Measurements from ENCODE around the gene SLC2A2.

The SLC2A2 gene

DNA sequence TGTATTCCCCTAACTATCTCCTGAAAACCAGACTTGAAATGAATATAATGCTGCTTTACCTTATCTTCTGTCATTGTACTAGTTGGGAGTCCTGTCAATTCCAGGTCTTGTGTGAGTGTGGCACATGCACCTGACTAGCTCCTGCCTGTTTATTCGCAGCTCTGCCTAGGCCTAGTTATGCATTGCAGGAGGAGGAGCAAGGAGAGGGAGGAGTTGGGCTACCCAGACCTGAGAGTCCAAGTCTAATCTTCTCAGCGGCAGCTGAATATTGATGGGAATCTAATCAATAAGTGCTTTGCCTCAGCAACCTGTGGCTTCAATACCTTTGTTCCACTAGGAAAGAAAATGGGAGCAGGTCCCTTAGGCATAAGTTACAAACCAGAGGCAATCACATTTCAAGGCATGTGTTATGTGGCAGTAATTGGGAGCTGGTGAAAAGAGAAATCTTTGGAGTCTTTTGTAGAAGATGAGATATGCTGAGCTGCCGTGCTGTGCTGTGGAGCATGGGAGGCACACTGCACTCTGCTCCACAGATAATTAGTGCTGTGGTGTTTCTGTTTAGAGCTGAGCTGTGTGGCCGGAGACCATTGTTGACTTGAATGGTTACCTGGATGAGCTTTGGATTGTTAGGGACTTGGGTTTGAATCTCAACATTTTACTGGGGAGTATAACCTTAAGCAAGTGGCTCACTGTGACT, at the start of gene SLC2A2:
Gene SLC2A2, minus strand, starts transcription at position 124 of the 697 bp plus-strand sequence. Its CDS starts 50 bp downstream, at position 74.
- no peak for DNase-seq (ENCODE audit: low spot score)

DNA sequence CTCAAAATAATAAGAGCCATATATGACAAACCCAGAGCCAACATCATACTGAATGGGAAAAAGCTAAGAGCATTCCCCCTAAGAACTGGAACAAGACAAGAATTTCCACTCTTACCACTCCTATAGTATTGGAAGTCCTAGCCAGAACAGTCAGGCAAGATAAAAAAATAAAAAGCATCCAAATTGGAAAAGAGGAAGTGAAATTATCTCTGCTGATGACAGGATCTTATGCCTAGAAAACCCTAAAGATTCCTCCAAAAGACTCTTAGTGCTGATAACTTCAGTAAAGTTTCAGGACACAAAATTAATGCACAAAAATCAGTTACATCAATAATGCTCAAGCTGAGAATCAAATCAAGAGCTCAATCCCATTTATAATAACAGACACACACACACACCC, 45.9 kb upstream of the SLC2A2 start:
- no peak for DNase-seq (ENCODE audit: low spot score)

DNA sequence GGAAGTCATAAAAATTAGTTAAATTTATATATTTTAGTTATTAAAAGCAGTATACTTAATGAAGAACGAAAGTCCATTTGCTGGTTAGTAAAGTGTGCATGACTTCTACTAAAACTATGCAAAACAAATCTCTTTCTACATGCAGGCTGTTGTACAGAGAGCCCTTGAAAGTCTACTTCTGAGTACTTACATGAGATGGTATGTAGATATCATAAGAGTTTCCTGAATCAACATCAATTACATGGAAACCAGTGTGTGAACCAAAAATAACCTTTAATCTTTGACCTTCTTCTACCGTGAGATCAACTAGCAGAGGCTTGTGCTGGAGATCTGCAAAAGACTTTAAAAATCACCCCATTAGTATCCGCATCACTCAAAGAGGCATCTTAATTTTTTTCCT, 42.1 kb upstream of the SLC2A2 start:
- DNase-seq (ENCODE audit: low spot score) = no peak

DNA sequence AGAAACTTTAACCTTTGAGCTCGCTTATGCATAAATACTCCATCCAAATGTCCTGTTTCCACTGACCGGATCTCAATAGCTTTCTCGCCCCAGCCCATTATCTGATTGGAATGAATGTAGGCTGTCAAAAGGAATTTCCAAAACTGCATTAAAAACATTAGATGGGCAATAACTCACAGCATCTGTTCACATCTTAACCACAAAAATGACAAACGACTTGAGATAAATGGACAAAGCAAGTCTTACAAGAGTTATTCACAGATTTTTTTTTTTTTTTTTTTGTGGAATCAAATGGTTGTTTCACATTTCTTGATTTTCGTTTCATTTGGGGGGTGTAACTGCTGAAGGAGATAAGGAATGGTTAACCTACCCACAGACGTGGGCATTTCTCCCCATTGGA, 39.7 kb upstream of the SLC2A2 start:
- no peak for DNase-seq (ENCODE audit: low spot score)

DNA sequence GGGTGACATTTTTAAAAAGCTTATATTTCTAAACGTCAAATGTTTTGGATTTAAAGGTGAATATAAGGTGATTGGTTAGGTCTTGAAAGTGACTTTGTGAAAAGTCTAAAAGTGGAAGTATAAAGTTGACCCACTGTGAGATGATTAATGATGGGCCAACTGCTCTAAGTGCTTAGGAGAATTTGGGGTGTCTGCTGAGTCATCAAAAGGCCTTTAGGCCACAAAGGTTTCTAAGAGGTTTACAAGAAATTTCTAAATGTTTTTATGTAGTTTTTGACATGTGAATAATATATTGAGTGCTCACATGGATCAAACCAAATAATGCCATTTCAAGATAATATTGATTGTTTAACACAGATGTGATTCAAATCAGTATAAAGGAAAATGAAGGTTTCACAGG, 39.2 kb upstream of the SLC2A2 start:
- DNase-seq (ENCODE audit: low spot score) = no peak

DNA sequence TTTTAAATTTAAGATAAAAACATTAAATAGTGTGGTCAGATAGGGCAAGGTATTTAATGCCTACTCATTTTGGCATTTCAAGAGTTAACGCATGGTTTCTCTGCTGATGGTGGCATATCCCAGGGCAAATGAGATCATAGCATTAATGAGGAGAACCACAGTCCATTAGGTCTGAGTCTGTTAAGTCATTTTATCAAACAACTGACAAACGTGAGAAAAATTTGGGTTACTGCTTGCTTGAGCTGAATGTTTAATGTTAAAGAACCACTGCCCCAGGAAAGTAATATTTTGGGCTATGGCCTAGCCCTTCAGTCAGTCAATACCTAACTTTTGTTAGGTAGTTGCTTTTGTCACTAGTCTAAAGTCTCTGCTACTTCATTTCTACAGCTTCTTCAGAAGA, 37.9 kb upstream of the SLC2A2 start:
- DNase-seq (ENCODE audit: low spot score) = no peak

DNA sequence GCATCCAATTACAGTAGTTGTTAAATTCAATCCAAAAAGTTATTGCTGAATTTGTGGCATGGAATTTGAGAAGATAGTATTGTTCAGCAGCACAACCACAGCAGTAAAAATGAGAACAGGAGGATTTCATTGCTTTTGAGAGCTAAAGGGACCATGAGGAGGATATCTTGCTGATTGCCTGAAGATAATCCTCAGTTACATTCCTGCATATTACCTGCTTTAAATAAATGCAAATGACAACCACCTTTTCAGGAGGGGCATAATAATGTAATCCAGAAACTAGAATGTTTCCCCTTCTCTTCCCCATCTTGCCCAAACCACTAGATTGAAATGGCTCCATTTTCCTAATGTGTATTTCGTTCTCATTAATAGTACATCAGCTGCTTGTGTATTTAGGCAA, 35.2 kb upstream of the SLC2A2 start:
- DNase-seq (ENCODE audit: low spot score) = no peak

DNA sequence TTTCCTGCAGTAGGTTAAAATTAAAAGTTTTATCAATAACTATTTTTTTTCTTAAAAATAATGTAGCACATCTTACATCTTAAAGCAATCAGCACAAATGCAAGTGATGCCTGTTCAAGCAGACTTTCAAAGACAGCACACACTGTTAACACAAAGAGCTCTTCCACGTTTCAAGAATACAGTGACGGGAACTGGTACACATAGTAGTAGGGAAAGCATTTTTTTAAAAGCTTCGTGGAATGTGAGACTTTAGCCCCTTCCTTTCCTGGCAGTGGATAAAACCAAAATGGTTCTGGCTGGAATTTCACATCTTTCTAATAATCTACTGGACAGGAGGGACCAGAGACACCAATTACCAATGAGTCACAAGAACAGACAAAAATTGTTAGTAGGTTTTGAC, 33.5 kb upstream of the SLC2A2 start:
- no peak for DNase-seq (ENCODE audit: low spot score)

DNA sequence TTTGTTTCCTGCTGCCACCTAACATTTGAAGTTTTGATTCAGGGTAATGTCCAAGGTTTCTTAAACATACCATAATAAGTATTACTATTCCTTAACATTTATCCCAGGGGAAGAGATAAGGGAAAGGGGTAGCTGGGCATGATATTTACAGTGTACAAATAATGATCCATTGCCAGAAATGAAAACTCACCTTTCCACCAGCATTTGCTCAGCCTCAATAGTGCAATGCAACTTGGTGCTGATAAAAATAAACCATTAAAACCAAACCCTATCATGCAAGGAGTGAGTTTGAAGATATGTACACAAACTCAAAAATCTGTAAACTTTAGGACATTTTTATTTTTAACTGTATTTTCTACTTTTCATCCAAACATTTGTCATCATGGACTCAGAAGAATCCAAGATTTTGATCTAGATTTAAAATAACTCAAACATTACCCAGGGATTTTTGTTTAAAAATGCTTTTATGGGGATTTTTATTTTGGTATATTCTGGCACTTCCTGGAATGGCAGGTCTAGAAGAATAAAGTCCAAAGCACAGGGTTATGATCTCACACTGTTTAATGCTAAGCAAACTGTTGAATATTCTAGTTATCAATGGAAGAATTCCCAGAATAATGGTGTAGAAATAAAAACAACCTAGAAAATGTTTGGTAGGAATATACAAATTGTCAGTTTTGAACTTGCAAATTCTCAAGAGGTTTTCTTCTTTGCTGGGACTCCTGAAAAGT, 32.5 kb upstream of the SLC2A2 start:
- no peak for DNase-seq (ENCODE audit: low spot score)

DNA sequence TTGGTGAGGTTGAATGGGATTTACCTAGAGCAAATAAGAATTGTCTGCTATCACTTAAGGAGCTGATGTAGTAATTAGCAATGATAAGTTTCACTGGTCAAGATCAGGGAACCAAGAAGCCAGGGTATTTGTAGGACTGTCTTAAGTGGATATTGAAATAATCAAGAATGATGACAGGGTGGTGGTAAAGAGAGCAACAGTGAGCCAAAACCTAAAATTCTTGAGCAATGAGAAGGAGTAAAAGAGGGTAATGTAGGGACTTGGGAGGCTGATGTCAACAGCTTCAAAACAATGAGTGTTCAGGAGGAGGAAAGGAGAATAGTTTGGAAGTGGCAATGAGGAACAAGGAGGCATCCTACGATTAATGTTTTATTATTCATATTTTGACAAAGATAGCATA, 31.5 kb upstream of the SLC2A2 start:
- DNase-seq (ENCODE audit: low spot score) = no peak

DNA sequence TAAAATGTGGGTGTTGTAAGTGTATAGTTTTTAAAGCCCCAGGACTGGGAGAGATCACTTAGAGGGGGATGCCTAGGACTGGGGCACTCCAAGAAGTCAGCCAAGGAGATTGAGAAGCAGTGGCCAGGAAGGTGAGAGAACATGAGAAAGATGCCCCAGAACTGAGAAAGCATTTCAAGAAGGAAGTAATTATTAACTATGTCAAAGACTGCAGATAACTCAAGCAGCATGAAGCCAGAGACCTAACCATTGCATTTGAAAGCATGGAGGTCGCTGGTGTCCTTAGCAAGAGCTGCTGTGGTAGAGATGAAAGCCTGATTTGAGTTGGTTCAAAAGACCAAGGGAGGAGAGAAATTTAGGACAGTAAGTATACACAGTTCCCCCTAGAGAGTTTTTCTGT, 30.6 kb upstream of the SLC2A2 start:
- DNase-seq (ENCODE audit: low spot score) = no peak

DNA sequence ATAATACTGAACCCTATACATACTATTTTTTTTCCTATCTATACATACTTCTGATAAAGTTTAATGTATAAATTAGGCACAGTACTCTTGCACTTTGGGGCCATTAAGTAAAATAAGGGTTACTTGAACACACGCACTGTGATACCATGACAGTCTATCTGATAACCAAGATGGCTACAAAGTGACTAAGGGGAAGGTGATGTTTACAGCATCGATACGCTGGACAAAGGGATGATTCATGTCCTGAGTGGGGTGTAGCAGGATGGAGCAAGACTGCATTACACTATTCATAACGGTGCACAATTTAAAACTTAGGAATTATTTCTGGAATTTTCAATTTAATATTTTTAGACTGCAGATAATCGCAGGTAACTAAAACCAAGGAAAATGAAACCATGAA, 30.0 kb upstream of the SLC2A2 start:
- no peak for DNase-seq (ENCODE audit: low spot score)

DNA sequence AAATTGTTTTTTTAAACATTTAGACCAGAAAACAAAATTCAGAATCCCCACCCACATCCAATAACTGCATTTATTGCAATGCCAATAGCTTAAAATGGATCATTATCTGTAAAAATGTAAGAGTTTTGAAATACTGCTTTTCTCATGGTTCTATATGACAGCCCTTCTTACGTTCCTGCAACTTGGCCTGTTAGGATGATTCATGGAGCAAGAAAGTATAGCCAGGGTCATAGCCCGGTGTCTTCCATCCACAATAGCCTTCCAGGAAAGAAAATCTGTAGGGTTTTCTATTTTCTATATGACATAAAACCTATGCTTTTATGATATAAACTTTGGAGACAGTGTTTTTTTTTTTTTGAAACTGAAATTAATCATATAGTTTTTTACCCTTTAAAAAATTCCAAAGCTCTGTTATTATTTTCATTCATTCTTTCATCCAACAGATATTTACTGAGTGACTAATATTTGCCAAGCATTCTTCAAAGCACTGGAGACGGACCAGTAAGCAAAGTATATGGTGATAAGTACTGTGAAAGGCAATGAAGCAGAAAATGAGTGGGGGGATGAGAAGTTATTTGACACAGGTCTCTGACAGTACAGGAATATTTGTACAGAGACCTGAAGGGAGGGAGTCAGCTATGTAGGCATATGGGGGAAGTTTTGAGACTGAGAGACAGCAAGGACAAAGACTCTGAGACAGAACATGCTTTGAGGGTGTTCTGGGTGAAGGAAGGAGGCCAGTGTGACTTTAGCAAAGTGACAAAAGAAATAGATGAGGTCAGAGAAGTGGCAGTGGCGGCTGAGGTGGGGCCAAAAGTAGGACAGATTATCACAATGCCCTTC, 29.0 kb upstream of the SLC2A2 start:
- no peak for DNase-seq (ENCODE audit: low spot score)

DNA sequence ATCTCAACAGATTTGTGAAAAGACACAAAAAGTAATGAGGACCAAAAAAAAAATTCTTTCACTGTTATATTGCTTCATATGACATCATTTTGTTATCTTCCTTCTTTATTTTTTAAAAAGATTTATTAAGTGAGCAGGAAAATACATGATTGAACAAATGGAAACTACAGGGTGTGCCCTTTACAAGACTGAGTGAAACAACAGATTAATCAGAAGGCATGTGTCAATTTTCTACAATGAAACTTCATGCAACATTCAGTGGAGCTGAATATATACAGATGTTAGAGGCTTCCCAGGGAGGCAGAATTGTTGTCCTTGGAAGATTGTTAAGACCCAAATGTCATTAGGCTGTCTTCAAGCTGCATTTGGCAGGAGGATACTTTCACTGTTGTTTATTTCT, 28.4 kb upstream of the SLC2A2 start:
- DNase-seq (ENCODE audit: low spot score) = no peak

DNA sequence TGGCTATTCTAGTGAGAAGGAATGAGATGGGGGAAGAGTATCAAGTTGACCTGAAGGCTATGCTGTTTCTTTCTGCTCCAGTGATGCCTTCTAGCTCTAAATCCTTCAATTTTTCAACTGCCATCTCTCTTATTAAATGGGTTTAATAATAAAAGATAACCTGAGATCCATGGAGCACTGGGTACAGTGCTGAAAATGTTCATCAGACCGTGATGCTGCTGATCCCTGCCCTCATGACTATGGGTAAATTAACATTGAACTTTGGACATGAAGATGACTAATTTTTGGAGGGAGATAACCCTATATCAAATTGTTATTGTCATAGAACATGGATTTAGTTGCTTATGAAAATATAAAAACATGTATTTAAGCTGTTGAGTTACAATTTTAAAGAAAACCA, 27.7 kb upstream of the SLC2A2 start:
- DNase-seq (ENCODE audit: low spot score) = no peak

DNA sequence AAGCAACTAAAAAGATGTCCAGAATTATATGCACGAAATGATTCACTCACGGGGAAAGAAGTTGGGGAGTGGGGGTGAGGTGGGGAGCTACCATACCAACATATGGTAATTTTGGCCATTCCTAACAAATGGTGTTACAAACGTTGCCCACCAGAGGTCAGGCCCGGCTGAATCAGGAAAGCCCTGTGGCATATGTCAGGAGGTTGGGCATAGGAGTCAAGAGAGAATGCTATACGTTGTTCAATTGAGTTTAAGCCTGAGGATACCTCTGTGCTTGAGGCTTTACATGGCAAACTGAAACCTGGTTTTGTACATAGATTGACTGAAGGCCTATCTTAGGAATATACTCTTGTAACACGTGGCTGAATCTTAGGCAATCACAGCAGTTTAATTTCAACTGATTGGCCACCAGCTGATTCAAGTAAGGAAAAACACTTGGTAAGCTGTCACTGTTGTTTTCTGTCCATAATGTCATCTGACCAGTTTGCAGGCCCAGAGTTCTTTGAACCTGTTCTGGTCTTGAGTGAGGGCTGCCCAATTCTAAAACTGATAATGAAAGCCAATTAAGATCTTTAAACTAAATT, 23.4 kb upstream of the SLC2A2 start:
- no peak for DNase-seq (ENCODE audit: low spot score)

DNA sequence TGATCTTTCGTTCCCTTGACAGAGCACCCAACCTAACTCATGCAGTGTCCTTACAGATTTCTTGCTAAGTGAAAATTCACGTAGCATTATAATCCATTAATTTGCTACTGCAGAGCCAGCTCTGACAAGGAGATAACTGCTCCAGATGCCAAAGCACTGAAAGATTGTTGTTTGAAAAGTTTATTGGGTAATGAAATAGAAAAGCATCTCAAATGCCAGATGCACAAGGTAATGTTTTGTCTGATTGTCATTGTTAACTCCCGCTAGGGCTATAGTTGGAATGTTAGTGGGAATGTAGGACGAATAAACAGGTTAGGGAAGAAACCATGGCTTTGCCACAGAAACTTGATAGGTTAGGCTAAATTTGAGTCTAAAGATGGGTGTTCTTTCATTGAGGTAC, 20.2 kb upstream of the SLC2A2 start:
- no peak for DNase-seq (ENCODE audit: low spot score)

DNA sequence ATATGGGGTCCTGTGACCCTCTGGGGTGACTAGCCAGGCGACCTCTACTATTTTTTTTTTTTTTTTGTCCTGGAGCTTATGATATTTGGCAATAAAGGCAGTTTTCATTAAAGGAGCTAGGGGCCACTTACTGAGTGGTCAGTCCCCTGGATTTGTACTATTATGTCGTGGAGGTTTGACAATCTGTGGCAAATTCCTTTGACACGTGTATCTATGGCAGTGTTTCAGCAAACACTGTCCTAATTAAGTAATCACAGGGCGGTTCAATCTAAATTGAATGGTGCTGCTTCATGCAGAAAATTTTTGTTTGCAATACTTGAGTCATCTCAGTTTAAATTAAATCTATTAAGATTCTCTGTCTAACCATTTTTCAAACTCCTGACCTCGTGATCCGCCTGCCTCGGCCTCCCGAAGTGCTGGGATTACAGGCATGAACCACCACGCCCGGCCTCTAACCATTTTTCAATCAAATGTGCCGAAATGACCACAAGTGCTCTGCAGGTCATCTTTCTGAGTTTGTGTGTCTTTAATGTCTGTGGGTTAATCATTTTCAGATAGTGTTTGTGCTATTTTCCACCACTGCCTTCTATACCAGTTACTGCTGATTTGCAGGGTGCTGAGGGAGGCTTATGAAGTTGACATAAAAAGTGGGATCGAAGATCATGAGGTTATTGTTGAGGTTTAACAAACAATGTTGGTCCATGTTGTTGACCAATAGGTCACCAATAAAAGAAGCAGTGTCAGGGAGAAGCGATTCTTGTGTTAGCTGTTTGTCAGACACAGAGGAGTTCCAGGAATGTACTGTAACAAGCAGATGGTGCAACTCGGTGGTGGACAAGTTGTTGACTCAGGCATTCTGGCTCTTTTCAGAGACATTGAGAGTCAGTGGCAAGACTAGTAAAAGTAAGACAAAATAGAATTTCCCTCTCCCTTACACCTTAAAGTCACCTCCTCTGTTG, 18.6 kb upstream of the SLC2A2 start:
- DNase-seq (ENCODE audit: low spot score) = no peak

DNA sequence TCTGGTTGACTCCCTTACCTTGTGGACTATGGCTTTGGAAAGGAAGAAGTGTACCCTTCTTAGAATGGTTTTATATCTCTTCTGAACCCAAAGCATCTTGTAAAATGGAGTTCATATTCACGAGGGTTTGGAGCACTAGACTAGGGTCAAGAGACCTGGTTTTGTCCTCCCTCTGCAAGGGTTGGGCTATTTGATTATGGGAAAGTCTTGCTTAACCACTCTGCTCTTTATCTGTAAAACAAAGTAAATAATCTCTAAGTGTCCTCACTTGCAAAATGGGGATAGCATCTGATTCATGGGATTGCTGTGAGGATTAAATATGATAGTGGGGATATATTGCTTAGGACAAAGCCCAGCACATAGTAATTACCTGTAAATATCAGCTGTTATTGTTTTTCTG, 17.9 kb upstream of the SLC2A2 start:
- no peak for DNase-seq (ENCODE audit: low spot score)

DNA sequence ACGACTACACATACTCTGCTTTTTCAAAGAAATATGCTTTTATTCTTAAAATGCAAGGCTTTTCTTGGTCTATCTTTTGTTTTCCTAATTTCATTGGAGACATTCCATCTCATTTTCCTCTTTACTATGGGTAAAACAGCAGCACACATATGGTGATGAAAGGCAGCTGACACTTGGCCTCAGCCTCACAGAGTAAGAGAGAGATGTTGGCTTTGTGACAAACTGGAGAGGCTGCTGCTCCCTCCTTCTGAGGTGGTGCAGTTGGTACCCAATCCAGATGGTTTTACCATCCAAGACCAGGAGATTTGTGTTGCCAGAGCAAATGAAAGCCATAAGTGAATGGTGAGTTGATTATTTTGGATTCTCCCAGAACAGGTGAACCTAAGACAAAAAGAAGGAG, 13.2 kb upstream of the SLC2A2 start:
- no peak for DNase-seq (ENCODE audit: low spot score)

DNA sequence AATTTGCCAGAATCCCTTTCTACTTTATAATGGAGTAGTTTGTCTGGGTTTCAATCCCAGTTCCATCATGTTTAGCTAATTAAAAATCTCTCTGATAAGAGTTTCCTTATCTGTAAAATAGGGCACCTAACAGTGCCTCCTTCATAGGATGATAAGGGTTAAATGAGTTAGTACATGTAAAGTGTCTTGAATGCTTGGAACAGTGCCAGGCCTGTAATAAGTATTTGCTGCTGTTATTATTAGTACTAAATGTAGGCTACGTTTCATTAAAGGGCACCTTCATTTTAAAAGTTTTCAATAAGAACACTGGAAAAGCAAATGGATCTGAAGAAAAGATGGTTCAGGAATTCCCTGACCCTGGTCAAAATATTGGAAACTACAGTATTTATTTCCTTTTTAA, 11.8 kb upstream of the SLC2A2 start:
- no peak for DNase-seq (ENCODE audit: low spot score)

Measured in left forelimb (tissue), 1 donor.